Testis (tissue), 2 donors: Measurements from ENCODE around the gene KRTAP10-9.

Source experiments
- POLR2A ChIP-seq: fragments of 450-650 bp; IDR thresholded peaks from one replicate; pipeline ENCODE4 v1.6.1; 2017; ENCODE audit warnings: antibody characterized with exemption, mild to moderate bottlenecking, moderate library complexity
- TF ChIP-seq, protein P1 (sequence below), 3 experiments: fragments of 450-650 bp in 2 of 3; fragments of 200-600 bp in 1 of 3; sonication (generic) in 1 of 3; IDR thresholded peaks; one replicate each; pipeline ENCODE4 v1.5.1; 2016 to 2019; ENCODE audit warnings: antibody characterized with exemption in 3 of 3, mild to moderate bottlenecking in 2 of 3, moderate library complexity in 1 of 3

DNA sequence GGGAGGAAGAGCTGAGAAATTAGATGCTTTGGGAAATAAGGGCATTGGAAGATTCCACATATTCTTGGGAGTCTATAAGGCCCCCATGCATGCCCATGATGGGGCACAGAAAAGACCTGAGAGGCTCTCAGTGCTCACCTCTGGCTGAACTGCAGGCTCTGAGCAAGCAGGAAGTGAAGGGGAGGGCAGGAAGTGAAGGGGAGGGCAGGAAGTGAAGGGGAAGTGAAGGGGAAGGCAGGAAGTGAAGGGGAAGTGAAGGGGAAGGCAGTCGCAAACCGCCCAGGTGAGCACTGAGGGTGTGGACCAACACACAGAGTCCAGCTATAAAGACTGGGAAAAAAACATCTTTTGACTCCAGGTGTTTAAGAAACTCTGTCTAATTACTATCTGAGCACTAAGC is 3.5 kb downstream of the KRTAP10-9 start:
- TF ChIP-seq, protein P1, sequence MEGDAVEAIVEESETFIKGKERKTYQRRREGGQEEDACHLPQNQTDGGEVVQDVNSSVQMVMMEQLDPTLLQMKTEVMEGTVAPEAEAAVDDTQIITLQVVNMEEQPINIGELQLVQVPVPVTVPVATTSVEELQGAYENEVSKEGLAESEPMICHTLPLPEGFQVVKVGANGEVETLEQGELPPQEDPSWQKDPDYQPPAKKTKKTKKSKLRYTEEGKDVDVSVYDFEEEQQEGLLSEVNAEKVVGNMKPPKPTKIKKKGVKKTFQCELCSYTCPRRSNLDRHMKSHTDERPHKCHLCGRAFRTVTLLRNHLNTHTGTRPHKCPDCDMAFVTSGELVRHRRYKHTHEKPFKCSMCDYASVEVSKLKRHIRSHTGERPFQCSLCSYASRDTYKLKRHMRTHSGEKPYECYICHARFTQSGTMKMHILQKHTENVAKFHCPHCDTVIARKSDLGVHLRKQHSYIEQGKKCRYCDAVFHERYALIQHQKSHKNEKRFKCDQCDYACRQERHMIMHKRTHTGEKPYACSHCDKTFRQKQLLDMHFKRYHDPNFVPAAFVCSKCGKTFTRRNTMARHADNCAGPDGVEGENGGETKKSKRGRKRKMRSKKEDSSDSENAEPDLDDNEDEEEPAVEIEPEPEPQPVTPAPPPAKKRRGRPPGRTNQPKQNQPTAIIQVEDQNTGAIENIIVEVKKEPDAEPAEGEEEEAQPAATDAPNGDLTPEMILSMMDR (IDR thresholded peaks at IDR 0.05), result no peak
- TF ChIP-seq POLR2A, result no peak
